Measurements from ENCODE around the gene WDR4. TPM values are rescaled to one million over a fixed set of nuclear protein-coding genes. Genes with fewer than 3 reads are reported as not detected.

The WDR4 gene
- total and polyA plus RNA-seq, 4 donors: 4.6 to 12.9 (median 9.2) TPM

DNA sequence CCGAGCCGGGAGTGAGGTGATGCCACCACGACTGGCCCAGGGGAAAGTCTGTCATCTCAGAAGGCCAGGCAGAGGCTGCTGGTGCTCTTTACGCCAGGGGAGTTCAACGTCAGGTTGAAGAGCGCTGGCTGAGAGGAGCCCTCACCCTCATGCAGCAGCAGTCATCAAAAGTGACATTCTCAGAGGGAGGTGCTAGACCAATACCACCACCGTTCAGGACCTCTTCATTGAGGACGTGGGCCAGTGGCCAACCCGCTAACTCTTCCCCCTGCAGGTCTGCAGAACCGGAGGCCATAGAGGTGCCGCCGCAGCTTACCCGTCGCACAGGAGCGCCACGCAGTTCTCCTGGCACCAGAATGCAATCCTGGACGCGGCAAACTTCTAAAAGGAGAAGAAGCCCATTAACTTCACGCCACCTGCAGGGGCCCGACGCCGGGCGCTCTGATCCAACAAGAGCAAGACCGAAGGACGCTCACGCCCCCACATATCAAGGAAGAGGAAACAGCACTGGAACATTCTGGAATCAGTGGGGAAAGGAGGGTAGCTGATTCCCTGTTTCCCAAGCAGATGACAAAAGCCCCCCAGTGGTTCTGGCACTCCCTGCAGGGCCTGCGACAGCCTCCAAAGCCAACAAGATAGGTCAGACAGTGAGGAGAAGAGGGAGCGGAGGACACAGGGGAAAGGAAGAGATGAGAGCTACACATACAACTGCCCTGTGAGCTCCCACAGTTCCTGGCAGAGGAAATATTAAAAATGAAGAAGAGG is 24.9 kb downstream of the WDR4 start:
- H3K36me3 ChIP-seq (ENCODE audit: control insufficient read depth in 4 of 4, insufficient read depth in 3 of 4, low read depth in 1 of 4, low read length in 3 of 4): peaks cover 18 to 88% (median 36%) of the 10 kb centered on the region in 4 donors

DNA sequence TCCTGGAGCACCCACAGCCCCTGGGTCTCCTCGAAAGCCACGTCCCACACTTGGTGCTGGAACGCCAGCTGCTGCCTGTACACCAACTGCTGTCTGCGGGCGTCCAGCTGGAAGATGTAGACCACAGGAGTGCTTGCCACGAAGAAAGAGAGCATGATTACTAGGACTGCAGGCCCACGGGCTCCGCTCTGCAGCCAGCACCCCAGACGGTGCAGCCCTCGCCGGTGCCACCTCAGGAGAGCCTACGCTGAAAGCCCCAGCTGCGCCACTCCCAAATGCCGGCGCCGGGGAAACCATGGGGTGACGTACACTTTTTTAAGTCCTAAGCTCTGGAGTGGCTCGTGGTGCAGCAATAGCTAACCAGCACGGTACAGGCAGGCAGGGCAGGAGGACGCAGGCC is 25.7 kb downstream of the WDR4 start:
- Histone ChIP-seq H3K27ac (ENCODE audit: low read depth in 1 of 2, low read length in 2 of 2) (no peak overlapping the region), H3K9me3 (ENCODE audit: control insufficient read depth in 4 of 4, low read length in 3 of 4) (no peaks in the 10 kb centered on the region), H3K4me3 (ENCODE audit: low read depth in 1 of 3, low read length in 3 of 3) (no peak overlapping the region), H3K9ac (ENCODE audit: low read depth in 1 of 2, low read length in 2 of 2) (no peak overlapping the region), H3K27me3 (ENCODE audit: control insufficient read depth in 4 of 4, insufficient read depth in 4 of 4, low read length in 3 of 4) (no peaks in the 10 kb centered on the region), H3K36me3 (ENCODE audit: control insufficient read depth in 4 of 4, insufficient read depth in 3 of 4, low read depth in 1 of 4, low read length in 3 of 4) (peaks cover 13 to 86% (median 37%) of the 10 kb centered on the region in 4 donors), H3K4me1 (ENCODE audit: control insufficient read depth in 4 of 4, insufficient read depth in 4 of 4, low read length in 3 of 4) (no peaks in the 10 kb centered on the region)
- TF ChIP-seq RXRA (IDR thresholded peaks at IDR 0.05) (no peak), FOXA2 (IDR thresholded peaks at IDR 0.05) (no peak), RAD21 (IDR thresholded peaks at IDR 0.05) (no peak), GABPA (IDR thresholded peaks at IDR 0.05 in 1 of 2, conservative IDR thresholded peaks at IDR 0.05 in 1 of 2) (no peak), FOXA1 (IDR thresholded peaks at IDR 0.05) (no peak), JUND (IDR thresholded peaks at IDR 0.05) (no peak), HNF4G (IDR thresholded peaks at IDR 0.05) (no peak), TAF1 (conservative IDR thresholded peaks at IDR 0.05) (no peak)
- TF ChIP-seq, protein P1, sequence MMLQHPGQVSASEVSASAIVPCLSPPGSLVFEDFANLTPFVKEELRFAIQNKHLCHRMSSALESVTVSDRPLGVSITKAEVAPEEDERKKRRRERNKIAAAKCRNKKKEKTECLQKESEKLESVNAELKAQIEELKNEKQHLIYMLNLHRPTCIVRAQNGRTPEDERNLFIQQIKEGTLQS (IDR thresholded peaks at IDR 0.05): no peak
- TF ChIP-seq, protein P2, sequence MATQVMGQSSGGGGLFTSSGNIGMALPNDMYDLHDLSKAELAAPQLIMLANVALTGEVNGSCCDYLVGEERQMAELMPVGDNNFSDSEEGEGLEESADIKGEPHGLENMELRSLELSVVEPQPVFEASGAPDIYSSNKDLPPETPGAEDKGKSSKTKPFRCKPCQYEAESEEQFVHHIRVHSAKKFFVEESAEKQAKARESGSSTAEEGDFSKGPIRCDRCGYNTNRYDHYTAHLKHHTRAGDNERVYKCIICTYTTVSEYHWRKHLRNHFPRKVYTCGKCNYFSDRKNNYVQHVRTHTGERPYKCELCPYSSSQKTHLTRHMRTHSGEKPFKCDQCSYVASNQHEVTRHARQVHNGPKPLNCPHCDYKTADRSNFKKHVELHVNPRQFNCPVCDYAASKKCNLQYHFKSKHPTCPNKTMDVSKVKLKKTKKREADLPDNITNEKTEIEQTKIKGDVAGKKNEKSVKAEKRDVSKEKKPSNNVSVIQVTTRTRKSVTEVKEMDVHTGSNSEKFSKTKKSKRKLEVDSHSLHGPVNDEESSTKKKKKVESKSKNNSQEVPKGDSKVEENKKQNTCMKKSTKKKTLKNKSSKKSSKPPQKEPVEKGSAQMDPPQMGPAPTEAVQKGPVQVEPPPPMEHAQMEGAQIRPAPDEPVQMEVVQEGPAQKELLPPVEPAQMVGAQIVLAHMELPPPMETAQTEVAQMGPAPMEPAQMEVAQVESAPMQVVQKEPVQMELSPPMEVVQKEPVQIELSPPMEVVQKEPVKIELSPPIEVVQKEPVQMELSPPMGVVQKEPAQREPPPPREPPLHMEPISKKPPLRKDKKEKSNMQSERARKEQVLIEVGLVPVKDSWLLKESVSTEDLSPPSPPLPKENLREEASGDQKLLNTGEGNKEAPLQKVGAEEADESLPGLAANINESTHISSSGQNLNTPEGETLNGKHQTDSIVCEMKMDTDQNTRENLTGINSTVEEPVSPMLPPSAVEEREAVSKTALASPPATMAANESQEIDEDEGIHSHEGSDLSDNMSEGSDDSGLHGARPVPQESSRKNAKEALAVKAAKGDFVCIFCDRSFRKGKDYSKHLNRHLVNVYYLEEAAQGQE (IDR thresholded peaks at IDR 0.05): no peak
- TF ChIP-seq, protein P3, sequence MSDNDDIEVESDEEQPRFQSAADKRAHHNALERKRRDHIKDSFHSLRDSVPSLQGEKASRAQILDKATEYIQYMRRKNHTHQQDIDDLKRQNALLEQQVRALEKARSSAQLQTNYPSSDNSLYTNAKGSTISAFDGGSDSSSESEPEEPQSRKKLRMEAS (IDR thresholded peaks at IDR 0.05): no peak
- 96% methylated on average over 20 of the region's 20 CpGs for WGBS
- DNase-seq (ENCODE audit: low spot score): no peak

More for the DNA sequence above, 24.9 kb downstream of the WDR4 start:
- H3K4me1 ChIP-seq (ENCODE audit: control insufficient read depth in 4 of 4, insufficient read depth in 4 of 4, low read length in 3 of 4): no peaks in the 10 kb centered on the region
- H3K4me3 ChIP-seq (ENCODE audit: low read depth in 1 of 3, low read length in 3 of 3): no peak overlapping the region
- no peaks in the 10 kb centered on the region for H3K9me3 ChIP-seq (ENCODE audit: control insufficient read depth in 4 of 4, low read length in 3 of 4)
- no peak for DNase-seq (ENCODE audit: low spot score)
- 97% methylated on average over 28 of the region's 28 CpGs for WGBS
- H3K9ac ChIP-seq (ENCODE audit: low read depth in 1 of 2, low read length in 2 of 2): no peak overlapping the region
- TF ChIP-seq FOXA2 (IDR thresholded peaks at IDR 0.05) (no peak), JUND (IDR thresholded peaks at IDR 0.05) (no peak), SP1 (IDR thresholded peaks at IDR 0.05) (no peak), RXRA (IDR thresholded peaks at IDR 0.05) (no peak), NR2F2 (IDR thresholded peaks at IDR 0.05) (no peak), GABPA (IDR thresholded peaks at IDR 0.05 in 1 of 2, conservative IDR thresholded peaks at IDR 0.05 in 1 of 2) (no peak), HNF4A (conservative IDR thresholded peaks at IDR 0.05) (no peak), EGR1 (IDR thresholded peaks at IDR 0.05; ENCODE audit: low read depth in 2 of 2) (no peak)
- TF ChIP-seq, protein P1 (IDR thresholded peaks at IDR 0.05): no peak
- TF ChIP-seq, protein P3 (IDR thresholded peaks at IDR 0.05): no peak
- TF ChIP-seq, protein P4, sequence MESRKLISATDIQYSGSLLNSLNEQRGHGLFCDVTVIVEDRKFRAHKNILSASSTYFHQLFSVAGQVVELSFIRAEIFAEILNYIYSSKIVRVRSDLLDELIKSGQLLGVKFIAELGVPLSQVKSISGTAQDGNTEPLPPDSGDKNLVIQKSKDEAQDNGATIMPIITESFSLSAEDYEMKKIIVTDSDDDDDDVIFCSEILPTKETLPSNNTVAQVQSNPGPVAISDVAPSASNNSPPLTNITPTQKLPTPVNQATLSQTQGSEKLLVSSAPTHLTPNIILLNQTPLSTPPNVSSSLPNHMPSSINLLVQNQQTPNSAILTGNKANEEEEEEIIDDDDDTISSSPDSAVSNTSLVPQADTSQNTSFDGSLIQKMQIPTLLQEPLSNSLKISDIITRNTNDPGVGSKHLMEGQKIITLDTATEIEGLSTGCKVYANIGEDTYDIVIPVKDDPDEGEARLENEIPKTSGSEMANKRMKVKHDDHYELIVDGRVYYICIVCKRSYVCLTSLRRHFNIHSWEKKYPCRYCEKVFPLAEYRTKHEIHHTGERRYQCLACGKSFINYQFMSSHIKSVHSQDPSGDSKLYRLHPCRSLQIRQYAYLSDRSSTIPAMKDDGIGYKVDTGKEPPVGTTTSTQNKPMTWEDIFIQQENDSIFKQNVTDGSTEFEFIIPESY (IDR thresholded peaks at IDR 0.05): no peak
- TF ChIP-seq, protein P2 (IDR thresholded peaks at IDR 0.05): no peak
- no peak overlapping the region for H3K27ac ChIP-seq (ENCODE audit: low read depth in 1 of 2, low read length in 2 of 2)
- H3K27me3 ChIP-seq (ENCODE audit: control insufficient read depth in 4 of 4, insufficient read depth in 4 of 4, low read length in 3 of 4): no peaks in the 10 kb centered on the region

All from liver (tissue), 9 donors.